ENCODE measurements around the gene C20orf144.
"Not testable (repeated sequence)": the region's sequence is repeated elsewhere in the genome, so short reads cannot be mapped to it uniquely, and the experiment has no call there.

Gene C20orf144

DNA sequence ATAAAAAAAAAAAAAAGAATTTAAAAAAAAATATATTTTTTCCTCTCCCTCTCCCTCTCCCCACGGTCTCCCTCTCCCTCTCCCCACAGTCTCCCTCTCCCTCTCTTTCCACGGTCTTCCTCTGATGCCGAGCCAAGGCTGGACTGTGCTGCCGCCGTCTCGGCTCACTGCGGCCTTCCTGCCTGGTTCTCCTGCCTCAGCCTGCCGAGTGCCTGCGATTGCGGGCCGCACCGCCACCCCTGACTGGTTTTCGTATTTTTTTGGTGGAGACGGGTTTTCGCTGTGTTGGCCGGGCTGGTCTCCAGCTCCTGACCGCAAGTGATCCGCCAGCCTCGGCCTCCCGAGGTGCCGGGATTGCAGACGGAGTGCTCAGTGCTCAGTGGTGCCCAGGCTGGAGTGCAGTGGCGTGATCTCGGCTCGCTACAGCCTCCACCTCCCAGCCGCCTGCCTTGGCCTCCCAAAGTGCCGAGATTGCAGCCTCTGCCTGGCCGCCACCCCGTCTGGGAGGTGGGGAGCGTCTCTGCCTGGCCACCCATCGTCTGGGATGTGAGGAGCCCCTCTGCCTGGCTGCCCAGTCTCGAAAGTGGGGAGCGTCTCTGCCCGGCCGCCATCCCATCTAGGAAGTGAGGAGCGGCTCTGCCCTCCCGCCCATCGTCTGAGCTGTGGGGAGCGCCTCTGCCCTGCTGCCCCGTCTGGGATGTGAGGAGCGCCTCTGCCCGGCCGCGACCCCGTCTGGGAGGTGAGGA, 38.7 kb downstream of the C20orf144 start:
- H3K36me3 ChIP-seq (ENCODE audit: control insufficient read depth in 1 of 2, insufficient read depth in 2 of 2, low read depth in 1 of 2, low read length in 2 of 2); H3K27ac ChIP-seq (ENCODE audit: low read length, poor library complexity, severe bottlenecking); H3K4me3 ChIP-seq (ENCODE audit: insufficient read depth in 1 of 2, low read depth in 1 of 2, low read length in 2 of 2); H3K9ac ChIP-seq (ENCODE audit: low read length); H2BK15ac ChIP-seq (ENCODE audit: low read depth, poor library complexity, severe bottlenecking); H3K18ac ChIP-seq (ENCODE audit: low read depth in 1 of 2, low read length in 2 of 2); H3K9me3 ChIP-seq (ENCODE audit: control insufficient read depth, low read length); H3K14ac ChIP-seq (ENCODE audit: low read length in 2 of 2); H3K4me1 ChIP-seq (ENCODE audit: control insufficient read depth, insufficient read depth, low read depth, low read length); H2BK120ac ChIP-seq (ENCODE audit: low read depth, low read length); H2AK5ac ChIP-seq (ENCODE audit: low read length, severe bottlenecking); H3K4me2 ChIP-seq (ENCODE audit: low read length, poor library complexity, severe bottlenecking); H2AFZ ChIP-seq (ENCODE audit: low read depth, low read length); H4K91ac ChIP-seq (ENCODE audit: low read length); H3K4ac ChIP-seq (ENCODE audit: low read depth in 1 of 2, low read length in 2 of 2); H2BK12ac ChIP-seq (ENCODE audit: low read length in 2 of 2); H3K23ac ChIP-seq (ENCODE audit: low read length in 2 of 2); H2BK5ac ChIP-seq (ENCODE audit: low read depth, low read length, poor library complexity, severe bottlenecking); H3K79me1 ChIP-seq (replicated peaks; ENCODE audit: low read length, poor library complexity, severe bottlenecking); H3K27me3 ChIP-seq (ENCODE audit: control insufficient read depth in 1 of 2, insufficient read depth in 1 of 2, low read length in 2 of 2); H4K8ac ChIP-seq (ENCODE audit: low read length); DNase-seq: not testable (repeated sequence)
- WGBS = 97% methylated on average over 41 of the region's 45 CpGs

DNA sequence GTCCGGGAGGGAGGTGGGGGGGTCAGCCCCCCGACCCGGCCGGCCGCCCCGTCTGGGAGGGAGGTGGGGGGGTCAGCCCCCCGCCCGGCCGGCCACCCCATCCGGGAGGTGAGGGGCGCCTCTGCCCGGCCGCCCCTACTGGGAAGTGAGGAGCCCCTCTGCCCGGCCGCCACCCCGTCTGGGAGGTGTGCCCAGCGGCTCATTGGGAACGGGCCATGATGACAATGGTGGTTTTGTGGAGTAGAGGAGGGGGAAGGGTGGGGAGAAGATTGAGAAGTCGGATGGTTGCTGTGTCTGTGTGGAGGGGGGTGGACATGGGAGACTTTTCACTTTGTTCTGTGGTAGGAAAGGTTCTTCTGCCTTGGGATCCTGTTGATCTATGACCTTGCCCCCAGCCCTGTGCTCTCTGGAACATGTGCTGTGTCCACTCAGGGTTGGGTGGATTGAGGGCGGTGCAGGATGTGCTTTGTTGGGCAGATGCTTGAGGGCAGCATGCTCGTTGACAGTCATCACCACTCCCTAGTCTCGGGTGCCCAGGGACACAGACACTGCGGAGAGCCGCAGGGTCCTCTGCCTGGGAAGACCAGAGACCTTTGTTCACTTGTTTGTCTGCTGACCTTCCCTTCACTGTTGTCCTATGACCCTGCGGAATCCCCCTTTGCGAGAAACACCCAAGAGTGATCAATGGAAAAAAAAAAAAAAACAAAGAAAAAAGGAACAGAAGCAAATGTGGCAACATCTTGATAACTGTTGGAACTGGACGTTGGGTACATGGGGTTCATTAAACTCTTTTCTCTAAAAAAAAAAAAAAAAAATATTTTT, 39.7 kb downstream of the C20orf144 start:
- Histone ChIP-seq H3K23ac (ENCODE audit: low read length in 2 of 2) (no peak overlapping the region), H3K18ac (ENCODE audit: low read depth in 1 of 2, low read length in 2 of 2) (no peak overlapping the region), H4K91ac (ENCODE audit: low read length) (no peak overlapping the region), H3K27ac (ENCODE audit: low read length, poor library complexity, severe bottlenecking) (no peak overlapping the region), H2AK5ac (ENCODE audit: low read length, severe bottlenecking) (no peak overlapping the region), H2BK5ac (ENCODE audit: low read depth, low read length, poor library complexity, severe bottlenecking) (no peak overlapping the region), H3K14ac (ENCODE audit: low read length in 2 of 2) (no peak overlapping the region), H4K8ac (ENCODE audit: low read length) (no peak overlapping the region), H2BK120ac (ENCODE audit: low read depth, low read length) (no peak overlapping the region), H2AFZ (ENCODE audit: low read depth, low read length) (no peak overlapping the region), H3K27me3 (ENCODE audit: control insufficient read depth in 1 of 2, insufficient read depth in 1 of 2, low read length in 2 of 2) (no peaks in the 10 kb centered on the region), H3K36me3 (ENCODE audit: control insufficient read depth in 1 of 2, insufficient read depth in 2 of 2, low read depth in 1 of 2, low read length in 2 of 2) (no peaks in the 10 kb centered on the region), H3K9me3 (ENCODE audit: control insufficient read depth, low read length) (no peaks in the 10 kb centered on the region), H2BK12ac (ENCODE audit: low read length in 2 of 2) (no peak overlapping the region), H3K9ac (ENCODE audit: low read length) (no peak overlapping the region), H2BK15ac (ENCODE audit: low read depth, poor library complexity, severe bottlenecking) (no peak overlapping the region), H3K4me2 (ENCODE audit: low read length, poor library complexity, severe bottlenecking) (no peak overlapping the region), H3K4me1 (ENCODE audit: control insufficient read depth, insufficient read depth, low read depth, low read length) (no peaks in the 10 kb centered on the region), H3K79me1 (replicated peaks; ENCODE audit: low read length, poor library complexity, severe bottlenecking) (no peaks in the 10 kb centered on the region), H3K4me3 (ENCODE audit: insufficient read depth in 1 of 2, low read depth in 1 of 2, low read length in 2 of 2) (no peak overlapping the region), H3K4ac (ENCODE audit: low read depth in 1 of 2, low read length in 2 of 2) (no peak overlapping the region)
- 92% methylated on average over 18 of the region's 27 CpGs for WGBS
- DNase-seq = no peak

DNA sequence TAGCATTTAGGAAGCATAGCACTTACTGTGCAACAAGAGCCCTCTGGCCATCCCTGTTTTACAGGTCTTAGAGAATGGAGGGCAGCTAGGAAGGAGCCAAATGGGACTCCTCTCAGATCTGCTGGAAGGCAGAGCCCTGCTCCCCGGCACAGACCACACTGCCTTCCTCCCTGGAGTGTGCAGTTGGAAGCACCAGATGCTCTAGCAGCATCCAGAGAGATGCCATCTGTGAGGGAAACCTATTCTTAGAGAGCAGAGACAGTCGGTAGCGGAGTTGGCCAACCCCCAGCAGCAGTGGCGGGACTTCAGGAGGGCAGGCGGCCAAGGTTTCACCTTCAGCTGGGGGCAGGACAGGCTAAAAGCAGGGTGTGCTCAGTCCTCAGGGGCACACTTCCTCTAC, 40.7 kb downstream of the C20orf144 start:
- no peaks in the 10 kb centered on the region for H3K4me1 ChIP-seq (ENCODE audit: control insufficient read depth, insufficient read depth, low read depth, low read length)
- no peak overlapping the region for H2AFZ ChIP-seq (ENCODE audit: low read depth, low read length)
- H3K4ac ChIP-seq (ENCODE audit: low read depth in 1 of 2, low read length in 2 of 2) = no peak overlapping the region
- H3K9ac ChIP-seq (ENCODE audit: low read length) = no peak overlapping the region
- H3K4me3 ChIP-seq (ENCODE audit: insufficient read depth in 1 of 2, low read depth in 1 of 2, low read length in 2 of 2) = no peak overlapping the region
- H3K23ac ChIP-seq (ENCODE audit: low read length in 2 of 2) = no peak overlapping the region
- no peak overlapping the region for H2BK12ac ChIP-seq (ENCODE audit: low read length in 2 of 2)
- H3K79me1 ChIP-seq (replicated peaks; ENCODE audit: low read length, poor library complexity, severe bottlenecking) = no peaks in the 10 kb centered on the region
- H3K18ac ChIP-seq (ENCODE audit: low read depth in 1 of 2, low read length in 2 of 2) = no peak overlapping the region
- H3K9me3 ChIP-seq (ENCODE audit: control insufficient read depth, low read length) = no peaks in the 10 kb centered on the region
- no peak overlapping the region for H4K8ac ChIP-seq (ENCODE audit: low read length)
- no peak for DNase-seq
- no peak overlapping the region for H3K4me2 ChIP-seq (ENCODE audit: low read length, poor library complexity, severe bottlenecking)
- H2AK5ac ChIP-seq (ENCODE audit: low read length, severe bottlenecking) = no peak overlapping the region
- H4K91ac ChIP-seq (ENCODE audit: low read length) = no peak overlapping the region
- H2BK5ac ChIP-seq (ENCODE audit: low read depth, low read length, poor library complexity, severe bottlenecking) = no peak overlapping the region
- no peak overlapping the region for H2BK15ac ChIP-seq (ENCODE audit: low read depth, poor library complexity, severe bottlenecking)
- no peak overlapping the region for H3K27ac ChIP-seq (ENCODE audit: low read length, poor library complexity, severe bottlenecking)
- no peak overlapping the region for H2BK120ac ChIP-seq (ENCODE audit: low read depth, low read length)
- H3K36me3 ChIP-seq (ENCODE audit: control insufficient read depth in 1 of 2, insufficient read depth in 2 of 2, low read depth in 1 of 2, low read length in 2 of 2) = peaks cover 0 to 8% of the 10 kb centered on the region in 2 experiments
- WGBS = 94% methylated on average over 5 of the region's 5 CpGs
- H3K14ac ChIP-seq (ENCODE audit: low read length in 2 of 2) = no peak overlapping the region
- H3K27me3 ChIP-seq (ENCODE audit: control insufficient read depth in 1 of 2, insufficient read depth in 1 of 2, low read length in 2 of 2) = no peaks in the 10 kb centered on the region

DNA sequence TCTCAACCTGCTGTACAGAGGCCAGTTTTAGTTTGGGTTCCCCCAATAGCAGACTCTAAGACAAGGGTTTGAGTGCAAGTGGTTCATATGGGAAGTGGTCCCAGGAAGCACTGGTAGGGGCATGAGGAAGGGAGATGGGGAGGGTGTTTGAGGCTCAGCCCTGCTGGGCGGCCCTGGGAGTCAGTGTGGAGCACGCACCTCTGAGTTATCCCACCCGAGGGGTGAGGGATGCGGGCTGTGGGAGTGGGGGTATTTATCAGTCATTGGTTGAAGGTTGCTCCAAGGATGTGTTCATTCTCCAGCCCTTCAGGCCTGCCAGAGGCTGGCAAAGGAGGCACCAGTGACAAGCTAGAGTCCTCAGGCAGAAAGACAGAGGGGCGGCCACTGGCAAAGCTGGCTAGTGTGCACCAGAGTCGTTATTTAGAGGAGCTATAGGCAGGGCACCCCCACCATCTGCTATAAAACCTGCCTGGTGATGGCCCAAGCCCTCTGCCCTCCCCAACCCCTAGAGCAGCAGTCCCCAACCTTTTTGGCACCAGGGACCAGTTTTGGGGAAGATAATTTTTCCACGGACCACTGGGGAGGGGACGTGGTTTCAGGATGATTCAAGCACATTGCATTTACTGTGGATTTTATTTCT, 41.5 kb downstream of the C20orf144 start:
- H3K4me3 ChIP-seq (ENCODE audit: insufficient read depth in 1 of 2, low read depth in 1 of 2, low read length in 2 of 2) = no peak overlapping the region
- H2AK5ac ChIP-seq (ENCODE audit: low read length, severe bottlenecking) = no peak overlapping the region
- no peak overlapping the region for H2BK12ac ChIP-seq (ENCODE audit: low read length in 2 of 2)
- no peak for DNase-seq
- no peak overlapping the region for H3K9ac ChIP-seq (ENCODE audit: low read length)
- no peak overlapping the region for H2AFZ ChIP-seq (ENCODE audit: low read depth, low read length)
- H3K9me3 ChIP-seq (ENCODE audit: control insufficient read depth, low read length) = no peaks in the 10 kb centered on the region
- H3K27ac ChIP-seq (ENCODE audit: low read length, poor library complexity, severe bottlenecking) = no peak overlapping the region
- H2BK5ac ChIP-seq (ENCODE audit: low read depth, low read length, poor library complexity, severe bottlenecking) = no peak overlapping the region
- H3K4me2 ChIP-seq (ENCODE audit: low read length, poor library complexity, severe bottlenecking) = no peak overlapping the region
- H3K79me1 ChIP-seq (replicated peaks; ENCODE audit: low read length, poor library complexity, severe bottlenecking) = no peaks in the 10 kb centered on the region
- no peak overlapping the region for H4K91ac ChIP-seq (ENCODE audit: low read length)
- H2BK15ac ChIP-seq (ENCODE audit: low read depth, poor library complexity, severe bottlenecking) = no peak overlapping the region
- H3K18ac ChIP-seq (ENCODE audit: low read depth in 1 of 2, low read length in 2 of 2) = no peak overlapping the region
- no peak overlapping the region for H3K4ac ChIP-seq (ENCODE audit: low read depth in 1 of 2, low read length in 2 of 2)
- WGBS = 92% methylated on average over 6 of the region's 8 CpGs
- no peak overlapping the region for H4K8ac ChIP-seq (ENCODE audit: low read length)
- no peak overlapping the region for H2BK120ac ChIP-seq (ENCODE audit: low read depth, low read length)
- no peak overlapping the region for H3K23ac ChIP-seq (ENCODE audit: low read length in 2 of 2)
- no peak overlapping the region for H3K14ac ChIP-seq (ENCODE audit: low read length in 2 of 2)
- H3K36me3 ChIP-seq (ENCODE audit: control insufficient read depth in 1 of 2, insufficient read depth in 2 of 2, low read depth in 1 of 2, low read length in 2 of 2) = peaks cover 0 to 8% of the 10 kb centered on the region in 2 experiments
- H3K4me1 ChIP-seq (ENCODE audit: control insufficient read depth, insufficient read depth, low read depth, low read length) = no peaks in the 10 kb centered on the region
- H3K27me3 ChIP-seq (ENCODE audit: control insufficient read depth in 1 of 2, insufficient read depth in 1 of 2, low read length in 2 of 2) = no peaks in the 10 kb centered on the region

Measured in mesenchymal stem cell (in vitro differentiated cells and primary cell).